Neuronal stem cell (in vitro differentiated cells): Measurements from ENCODE around the gene SLC25A11.

Source experiments
- DNase-seq: peaks from one replicate; pipeline ENCODE4 v3.0.0-alpha.2; 2013; ENCODE audit warnings: low spot score
- H2AFZ ChIP-seq: one replicate; pipeline ENCODE4 v1.6.1; 2013; ENCODE audit warnings: mild to moderate bottlenecking, low read length, inconsistent platforms
- H2AK5ac ChIP-seq: 2 replicates; pipeline ENCODE4 v1.6.1; 2013; ENCODE audit warnings: low read depth, mild to moderate bottlenecking, inconsistent platforms, low read length, moderate library complexity, mixed read lengths
- H2BK120ac ChIP-seq: 2 replicates; pipeline ENCODE4 v1.6.1; 2013; ENCODE audit warnings: low read depth, mild to moderate bottlenecking, inconsistent platforms, low read length, moderate library complexity, mixed read lengths
- H2BK12ac ChIP-seq: one replicate; pipeline ENCODE4 v1.6.1; 2013; ENCODE audit warnings: low read length, inconsistent platforms
- H2BK15ac ChIP-seq: 2 replicates; pipeline ENCODE4 v1.6.1; 2013; ENCODE audit warnings: mild to moderate bottlenecking, low read length, inconsistent platforms, mixed read lengths
- H2BK5ac ChIP-seq: one replicate; pipeline ENCODE4 v1.6.1; 2013; ENCODE audit warnings: inconsistent platforms, mild to moderate bottlenecking, low read length, moderate library complexity
- H3K14ac ChIP-seq: one replicate; pipeline ENCODE4 v1.6.1; 2013; ENCODE audit warnings: low read length, inconsistent platforms
- H3K18ac ChIP-seq: 2 replicates; pipeline ENCODE4 v1.6.1; 2013; ENCODE audit warnings: low read length, inconsistent platforms
- H3K23ac ChIP-seq: 2 replicates; pipeline ENCODE4 v1.6.1; 2013; ENCODE audit warnings: low read depth, mild to moderate bottlenecking, mixed read lengths, low read length, inconsistent platforms; ENCODE audit not compliant: poor library complexity
- H3K27ac ChIP-seq: replicated peaks from 3 replicates; pipeline ENCODE4 v1.5.1; 2013; ENCODE audit warnings: low read length, inconsistent platforms
- H3K27me3 ChIP-seq, 3 experiments: 2 replicates each; pipeline ENCODE4 v1.6.1; 2013; ENCODE audit warnings: low read length in 3 of 3, mild to moderate bottlenecking in 2 of 3, inconsistent platforms in 1 of 3, low read depth in 1 of 3, mixed read lengths in 1 of 3, moderate library complexity in 1 of 3; ENCODE audit not compliant: control insufficient read depth in 3 of 3, insufficient read depth in 3 of 3
- H3K36me3 ChIP-seq, 2 donors: replicated peaks in 1 of 2; 2 replicates each; pipeline ENCODE4 v1.6.1; 2013; ENCODE audit warnings: low read length in 2 of 2; ENCODE audit not compliant: control insufficient read depth in 2 of 2, insufficient read depth in 2 of 2
- H3K4ac ChIP-seq: 2 replicates; pipeline ENCODE4 v1.6.1; 2013; ENCODE audit warnings: inconsistent platforms, mild to moderate bottlenecking, low read length, moderate library complexity
- H3K4me1 ChIP-seq, 2 donors: 1 replicate in 1 of 2; 2 replicates in 1 of 2; pipeline ENCODE4 v1.6.1; 2013; ENCODE audit warnings: low read length in 2 of 2, low read depth in 1 of 2; ENCODE audit not compliant: control insufficient read depth in 2 of 2, insufficient read depth in 1 of 2
- H3K4me2 ChIP-seq: one replicate; pipeline ENCODE4 v1.6.1; 2013; ENCODE audit warnings: mild to moderate bottlenecking, low read length, inconsistent platforms; ENCODE audit not compliant: insufficient read depth, poor library complexity, severe bottlenecking
- H3K4me3 ChIP-seq, 2 donors: 2 replicates each; pipeline ENCODE4 v1.5.1; 2013; ENCODE audit warnings: low read length in 2 of 2, mild to moderate bottlenecking in 2 of 2, inconsistent platforms in 1 of 2, moderate library complexity in 1 of 2
- H3K79me1 ChIP-seq: one replicate; pipeline ENCODE4 v1.6.1; 2013; ENCODE audit warnings: low read depth, mild to moderate bottlenecking, inconsistent platforms, low read length, moderate library complexity
- H3K9ac ChIP-seq: one replicate; pipeline ENCODE4 v1.6.1; 2013; ENCODE audit warnings: mild to moderate bottlenecking, low read depth, low read length, inconsistent platforms; ENCODE audit not compliant: poor library complexity
- H3K9me3 ChIP-seq, 2 donors: replicated peaks in 1 of 2; 2 replicates each; pipeline versions ENCODE3 to v1.6.1; 2013; ENCODE audit warnings: low read length in 2 of 2, mild to moderate bottlenecking in 2 of 2, inconsistent platforms in 1 of 2, low read depth in 1 of 2, mixed read lengths in 1 of 2, moderate library complexity in 1 of 2; ENCODE audit not compliant: control insufficient read depth in 2 of 2, insufficient read depth in 1 of 2
- H4K8ac ChIP-seq: one replicate; pipeline ENCODE4 v1.6.1; 2013; ENCODE audit warnings: low read depth, mild to moderate bottlenecking, inconsistent platforms, low read length, moderate library complexity
- H4K91ac ChIP-seq: one replicate; pipeline ENCODE4 v1.6.1; 2013; ENCODE audit warnings: low read length, low read depth, mild to moderate bottlenecking, inconsistent platforms; ENCODE audit not compliant: poor library complexity
- WGBS, 2 donors: extraction: QIAGEN DNeasy Blood & Tissue Kit; methylation state at CpG; one replicate each; pipeline ENCODE4 v1.1.7; 2013; ENCODE audit warnings: missing lambda C conversion rate in 2 of 2, mixed read lengths in 1 of 2; ENCODE audit not compliant: insufficient read length in 2 of 2, insufficient replicate concordance in 1 of 2; ENCODE audit errors: extremely low coverage in 2 of 2; 5-methylcytosine and 5-hydroxymethylcytosine counted together

SLC25A11 gene

DNA sequence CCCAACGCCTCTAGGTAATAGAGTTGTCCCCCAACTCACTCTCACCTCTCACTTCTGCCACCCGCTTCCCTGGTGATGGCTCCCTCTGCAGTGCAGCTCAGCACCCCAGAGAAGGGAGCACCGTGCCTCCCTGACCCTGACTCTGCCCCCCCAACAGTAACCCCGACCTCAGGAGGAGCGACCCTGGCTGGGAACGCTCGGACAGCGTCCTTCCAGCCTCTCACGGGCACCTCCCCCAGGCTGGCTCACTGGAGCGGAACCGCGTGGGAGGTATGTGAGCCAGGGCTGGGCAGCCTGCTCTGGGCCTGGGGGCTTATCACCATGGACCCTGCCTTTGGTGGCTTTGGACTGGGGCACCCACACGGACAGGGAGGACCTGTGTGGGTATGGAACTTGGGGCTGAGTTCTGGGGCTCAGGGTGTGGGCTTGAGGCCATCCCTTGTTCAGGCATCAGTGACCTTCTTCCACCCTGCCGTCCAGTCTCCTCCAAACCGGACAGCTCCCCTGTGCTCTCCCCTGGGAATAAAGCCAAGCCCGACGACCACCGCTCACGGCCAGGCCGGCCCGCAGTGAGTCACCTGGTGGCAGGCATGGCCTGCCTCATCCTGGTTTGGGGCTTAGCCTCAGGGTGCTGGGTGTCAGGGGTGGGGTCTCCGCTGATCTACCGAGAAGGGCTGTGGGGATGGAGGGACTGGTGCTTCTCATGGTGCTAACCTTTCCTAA, 47.2 kb downstream of the SLC25A11 start:
- Histone ChIP-seq H3K79me1 (peaks cover 4% of the 10 kb centered on the region), H3K4me1 (no peaks in the 10 kb centered on the region), H2AK5ac (no peak overlapping the region), H2AFZ (no peak overlapping the region), H3K27me3 (no peaks in the 10 kb centered on the region), H3K27ac (no peak overlapping the region), H3K4me3 (no peak overlapping the region), H2BK5ac (peak overlapping the region; percentile 42), H2BK15ac (no peak overlapping the region), H3K14ac (no peak overlapping the region), H3K36me3 (peaks cover 50 to 85% of the 10 kb centered on the region in 2 donors), H2BK120ac (no peak overlapping the region), H3K9me3 (no peaks in the 10 kb centered on the region), H2BK12ac (no peak overlapping the region), H4K91ac (no peak overlapping the region), H3K23ac (peak overlapping the region; percentile 8), H3K4ac (no peak overlapping the region), H4K8ac (no peak overlapping the region), H3K4me2 (no peak overlapping the region), H3K18ac (no peak overlapping the region), H3K9ac (peak overlapping the region; percentile 70)
- DNase-seq: no peak
- no CpG with 5 or more reads among the region's 23 CpGs for WGBS, 2 donors

DNA sequence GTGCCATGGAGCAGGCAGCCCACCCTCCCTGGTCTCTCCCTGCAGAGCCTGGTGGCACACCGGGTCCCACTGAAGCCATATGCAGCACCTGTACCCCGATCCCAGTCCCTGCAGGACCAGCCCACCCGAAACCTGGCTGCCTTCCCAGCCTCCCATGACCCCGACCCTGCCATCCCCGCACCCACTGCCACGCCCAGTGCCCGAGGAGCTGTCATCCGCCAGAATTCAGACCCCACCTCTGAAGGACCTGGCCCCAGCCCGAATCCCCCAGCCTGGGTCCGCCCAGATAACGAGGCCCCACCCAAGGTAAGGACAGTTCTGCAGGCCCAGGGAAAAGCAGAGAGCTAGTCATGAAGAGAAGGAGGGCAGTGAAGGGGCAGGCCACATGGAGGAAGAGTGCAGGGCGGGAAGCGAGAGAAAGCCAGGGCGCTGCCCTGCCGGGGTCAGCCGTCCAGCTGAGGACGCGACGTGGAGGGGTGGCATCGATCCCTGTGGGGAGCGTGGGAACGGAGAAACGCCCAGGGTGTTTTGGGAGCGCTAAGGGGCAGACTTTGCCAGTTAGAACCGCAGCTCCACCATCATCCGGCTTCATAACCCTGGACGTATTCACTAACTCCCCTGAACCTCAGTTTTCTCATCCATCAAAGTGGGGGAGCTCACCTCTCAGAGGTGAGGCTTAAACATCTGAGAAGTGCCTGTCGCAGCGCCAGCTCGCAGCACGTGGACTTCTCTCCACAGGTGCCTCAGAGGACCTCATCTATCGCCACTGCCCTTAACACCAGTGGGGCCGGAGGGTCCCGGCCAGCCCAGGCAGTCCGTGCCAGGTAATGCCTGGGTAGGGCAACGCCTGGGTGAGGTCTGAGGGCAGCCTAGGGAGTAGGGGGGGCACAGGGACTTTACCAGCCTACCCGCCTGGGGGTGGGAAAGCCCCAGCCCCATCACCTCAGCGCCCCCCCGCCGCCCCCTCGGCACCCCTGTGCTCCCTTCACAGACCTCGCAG, 48.1 kb downstream of the SLC25A11 start:
- DNase-seq: no peak
- H4K91ac ChIP-seq: no peak overlapping the region
- WGBS, 2 donors: no CpG with 5 or more reads among the region's 42 CpGs
- H3K4me2 ChIP-seq: no peak overlapping the region
- peaks cover 4% of the 10 kb centered on the region for H3K79me1 ChIP-seq
- no peak overlapping the region for H3K27ac ChIP-seq
- no peak overlapping the region for H2BK5ac ChIP-seq
- H3K4me1 ChIP-seq: no peaks in the 10 kb centered on the region
- H2BK120ac ChIP-seq: no peak overlapping the region
- H3K36me3 ChIP-seq: peaks cover 52 to 85% of the 10 kb centered on the region in 2 donors
- H3K23ac ChIP-seq: peak overlapping the region; percentile 11
- H3K4me3 ChIP-seq: peak overlapping the region in 1 of 2 donors; percentile 38
- H3K27me3 ChIP-seq: no peaks in the 10 kb centered on the region
- H3K4ac ChIP-seq: no peak overlapping the region
- no peak overlapping the region for H4K8ac ChIP-seq
- H3K14ac ChIP-seq: no peak overlapping the region
- peak overlapping the region; percentile 70 for H3K9ac ChIP-seq
- H3K9me3 ChIP-seq: no peaks in the 10 kb centered on the region
- H2AFZ ChIP-seq: no peak overlapping the region
- H2AK5ac ChIP-seq: no peak overlapping the region
- no peak overlapping the region for H3K18ac ChIP-seq
- H2BK12ac ChIP-seq: no peak overlapping the region
- H2BK15ac ChIP-seq: no peak overlapping the region

DNA sequence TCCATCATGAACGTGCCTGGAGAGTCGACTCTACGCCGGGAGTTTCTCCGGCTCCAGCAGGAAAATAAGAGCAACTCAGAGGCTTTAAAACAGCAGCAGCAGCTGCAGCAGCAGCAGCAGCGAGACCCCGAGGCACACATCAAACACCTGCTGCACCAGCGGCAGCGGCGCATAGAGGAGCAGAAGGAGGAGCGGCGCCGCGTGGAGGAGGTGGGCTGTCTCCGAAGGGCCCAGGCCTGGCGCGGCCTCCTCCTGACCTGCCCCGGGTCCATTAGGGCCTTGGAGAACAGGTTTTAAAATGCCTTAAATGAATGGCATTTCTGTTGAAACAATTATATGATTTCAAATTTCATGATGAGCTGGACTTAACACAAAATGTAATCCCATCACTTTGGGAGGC, 52.3 kb downstream of the SLC25A11 start:
- H2AFZ ChIP-seq: no peak overlapping the region
- H4K8ac ChIP-seq: no peak overlapping the region
- H2BK12ac ChIP-seq: no peak overlapping the region
- peaks cover 41 to 74% of the 10 kb centered on the region in 2 donors for H3K36me3 ChIP-seq
- H3K4ac ChIP-seq: no peak overlapping the region
- no peak overlapping the region for H2BK5ac ChIP-seq
- H3K4me1 ChIP-seq: no peaks in the 10 kb centered on the region
- no CpG with 5 or more reads among the region's 18 CpGs for WGBS, 2 donors
- no peak overlapping the region for H2AK5ac ChIP-seq
- H3K9ac ChIP-seq: no peak overlapping the region
- no peak overlapping the region for H3K27ac ChIP-seq
- no peak overlapping the region for H3K4me3 ChIP-seq
- H3K4me2 ChIP-seq: no peak overlapping the region
- no peak overlapping the region for H4K91ac ChIP-seq
- no peak overlapping the region for H2BK120ac ChIP-seq
- no peak overlapping the region for H3K18ac ChIP-seq
- H3K27me3 ChIP-seq: no peaks in the 10 kb centered on the region
- no peaks in the 10 kb centered on the region for H3K9me3 ChIP-seq
- peaks cover 3% of the 10 kb centered on the region for H3K79me1 ChIP-seq
- no peak overlapping the region for H3K14ac ChIP-seq
- H3K23ac ChIP-seq: no peak overlapping the region
- no peak for DNase-seq
- H2BK15ac ChIP-seq: no peak overlapping the region
